ENCODE results near the gene DUSP16. TPM values are rescaled to one million over a fixed set of nuclear protein-coding genes. Genes with fewer than 3 reads are reported as not detected.

Gene DUSP16, protein sequence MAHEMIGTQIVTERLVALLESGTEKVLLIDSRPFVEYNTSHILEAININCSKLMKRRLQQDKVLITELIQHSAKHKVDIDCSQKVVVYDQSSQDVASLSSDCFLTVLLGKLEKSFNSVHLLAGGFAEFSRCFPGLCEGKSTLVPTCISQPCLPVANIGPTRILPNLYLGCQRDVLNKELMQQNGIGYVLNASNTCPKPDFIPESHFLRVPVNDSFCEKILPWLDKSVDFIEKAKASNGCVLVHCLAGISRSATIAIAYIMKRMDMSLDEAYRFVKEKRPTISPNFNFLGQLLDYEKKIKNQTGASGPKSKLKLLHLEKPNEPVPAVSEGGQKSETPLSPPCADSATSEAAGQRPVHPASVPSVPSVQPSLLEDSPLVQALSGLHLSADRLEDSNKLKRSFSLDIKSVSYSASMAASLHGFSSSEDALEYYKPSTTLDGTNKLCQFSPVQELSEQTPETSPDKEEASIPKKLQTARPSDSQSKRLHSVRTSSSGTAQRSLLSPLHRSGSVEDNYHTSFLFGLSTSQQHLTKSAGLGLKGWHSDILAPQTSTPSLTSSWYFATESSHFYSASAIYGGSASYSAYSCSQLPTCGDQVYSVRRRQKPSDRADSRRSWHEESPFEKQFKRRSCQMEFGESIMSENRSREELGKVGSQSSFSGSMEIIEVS
- 48.3 and 51.2 TPM in 2 replicates for total RNA-seq

DNA sequence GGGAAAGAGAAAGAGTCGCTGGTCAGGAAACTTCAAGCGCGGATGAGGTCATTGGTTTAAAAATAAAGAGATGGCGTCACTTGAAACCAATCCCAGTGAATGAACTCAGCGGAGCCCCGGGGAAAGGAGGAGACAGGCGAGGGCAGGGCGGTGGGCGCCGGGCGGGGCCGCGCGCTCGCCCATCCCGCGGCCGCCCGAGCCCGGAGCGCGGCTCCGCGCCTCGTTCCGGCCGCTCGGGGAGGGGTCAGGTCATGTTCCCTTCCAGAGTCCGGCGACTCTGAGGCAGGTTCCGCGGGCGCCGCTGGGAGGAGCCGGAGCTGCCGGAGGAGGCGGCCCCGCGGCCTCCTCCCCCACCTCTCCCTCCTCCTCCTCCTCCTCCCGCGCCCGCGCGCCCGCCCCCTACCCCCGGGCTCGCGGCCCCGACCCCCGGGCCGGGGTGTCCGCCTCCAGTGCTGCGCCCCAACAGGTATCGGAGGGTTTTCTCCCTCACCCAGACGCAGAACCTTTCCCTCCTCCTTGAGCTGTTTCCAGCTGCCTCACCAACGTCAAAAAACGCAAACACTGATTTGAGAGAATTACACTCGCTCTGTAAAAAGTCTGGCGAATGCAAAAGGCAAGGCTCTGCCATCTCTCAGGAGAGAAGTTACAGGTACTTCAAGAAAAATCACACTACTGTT, at the start of gene DUSP16:
Gene DUSP16, minus strand, starts transcription at position 279 of the 677 bp plus-strand sequence. CDS start 41,765 bp downstream, outside the sequence.
- peak; percentile 96 for DNase-seq

DNA sequence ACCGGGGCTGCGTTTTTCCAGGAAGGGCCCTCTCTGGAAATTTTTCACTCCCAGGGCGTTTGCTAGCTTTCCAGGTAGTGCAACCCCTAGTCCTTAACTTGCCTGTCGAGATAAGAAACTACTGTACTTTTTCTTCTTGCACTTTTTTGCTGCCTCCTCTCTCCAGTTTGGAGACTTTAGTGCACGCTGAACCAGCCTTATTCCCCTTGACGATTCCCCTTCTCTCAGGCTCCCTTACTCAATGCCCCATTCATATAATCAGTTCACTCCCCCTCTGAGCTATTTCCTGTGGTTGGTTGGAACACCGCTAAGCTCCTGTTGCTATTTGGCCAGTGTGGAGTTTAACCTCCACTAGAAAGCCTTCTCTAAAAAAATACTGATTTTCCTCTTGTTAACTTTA, 49.7 kb upstream of the DUSP16 start:
- H3K9me3 Mint-ChIP-seq = no peaks in the 10 kb centered on the region
- DNase-seq = peak; percentile 75
- intact Hi-C loops (cut with micrococcal nuclease) = loop anchor here (5.0 kb wide), 4 partner anchors 35 to 135 kb away; partner anchors contain the start of gene CDKN1B
- peak overlapping the region; percentile 98 for H3K27ac Mint-ChIP-seq
- H3K4me3 Mint-ChIP-seq = peak overlapping the region; percentile 99
- H3K27me3 Mint-ChIP-seq = no peaks in the 10 kb centered on the region
- H3K36me3 Mint-ChIP-seq (ENCODE audit: low read depth) = peaks cover 21% of the 10 kb centered on the region
- peaks cover 46% of the 10 kb centered on the region for H3K4me1 Mint-ChIP-seq

More for the DNA sequence above, at the start of gene DUSP16:
- peak within 1 kb of the TSS; percentile 96 for H3K27ac Mint-ChIP-seq
- H3K27me3 Mint-ChIP-seq = no peaks in the 10 kb centered on the region
- peak within 1 kb of the TSS; percentile 88 for H3K4me3 Mint-ChIP-seq
- H3K4me1 Mint-ChIP-seq = peaks cover 29% of the 10 kb centered on the region
- H3K9me3 Mint-ChIP-seq = no peaks in the 10 kb centered on the region
- H3K36me3 Mint-ChIP-seq (ENCODE audit: low read depth) = peaks cover 14% of the 10 kb centered on the region
- intact Hi-C loops (cut with micrococcal nuclease) = loop anchor here (1.0 to 5.0 kb wide), 7 partner anchors 21 to 205 kb away; partner anchors contain the start of gene BORCS5

DNA sequence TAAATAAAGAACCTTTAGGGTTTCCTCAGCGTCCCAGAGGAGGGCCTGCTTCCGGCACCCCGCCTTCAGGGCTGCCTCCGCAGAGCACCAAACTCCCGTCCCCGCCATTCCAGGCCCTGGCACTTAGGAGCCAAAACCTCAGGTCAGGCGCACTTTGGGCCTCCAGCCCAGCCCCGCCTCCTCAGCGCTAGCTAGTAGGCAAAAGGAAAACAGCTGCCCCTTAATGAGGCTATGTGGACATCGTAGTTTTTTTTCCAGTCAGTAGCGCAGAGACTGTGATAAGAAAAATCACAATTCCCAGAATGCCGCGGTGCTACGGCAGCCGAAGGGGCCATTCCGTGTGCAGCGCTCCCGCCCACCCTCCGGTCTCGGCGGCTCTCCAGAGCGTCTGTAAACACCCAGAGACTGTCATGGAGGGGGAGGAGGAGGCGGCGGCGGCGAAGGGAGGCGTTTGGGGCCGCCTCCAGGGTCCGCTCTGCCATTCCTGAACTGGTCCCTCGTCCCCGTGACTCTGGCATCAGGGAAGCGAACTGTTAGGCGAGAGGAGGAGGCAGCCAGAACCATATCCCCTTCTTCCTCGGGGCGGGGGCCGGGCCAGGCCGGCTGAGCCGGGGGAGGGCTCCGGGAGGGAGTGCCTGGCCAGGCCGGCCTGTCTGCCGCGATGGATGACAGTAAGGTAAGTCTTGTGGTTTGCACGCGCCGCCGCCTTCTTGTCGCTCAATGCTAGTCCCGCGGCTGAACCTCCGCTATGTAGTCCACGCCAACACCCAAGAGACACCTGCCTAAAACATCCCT, 49.0 kb upstream of the DUSP16 start, which contains the start of gene CREBL2:
Gene CREBL2, plus strand, starts transcription at position 365 of the 795 bp plus-strand sequence. Its CDS starts 297 bp downstream, at position 662.
- intact Hi-C loops (cut with micrococcal nuclease) = loop anchor here (1.0 to 5.0 kb wide), 6 partner anchors 36 to 254 kb away; partner anchors contain the start of genes BORCS5, CDKN1B and GPR19
- peak within 1 kb of the TSS; percentile 99 for H3K4me3 Mint-ChIP-seq
- peaks cover 48% of the 10 kb centered on the region for H3K4me1 Mint-ChIP-seq
- H3K36me3 Mint-ChIP-seq (ENCODE audit: low read depth) = peaks cover 16% of the 10 kb centered on the region
- peak; percentile 95 for DNase-seq
- no peaks in the 10 kb centered on the region for H3K9me3 Mint-ChIP-seq
- no peaks in the 10 kb centered on the region for H3K27me3 Mint-ChIP-seq
- H3K27ac Mint-ChIP-seq = peak within 1 kb of the TSS; percentile 98

DNA sequence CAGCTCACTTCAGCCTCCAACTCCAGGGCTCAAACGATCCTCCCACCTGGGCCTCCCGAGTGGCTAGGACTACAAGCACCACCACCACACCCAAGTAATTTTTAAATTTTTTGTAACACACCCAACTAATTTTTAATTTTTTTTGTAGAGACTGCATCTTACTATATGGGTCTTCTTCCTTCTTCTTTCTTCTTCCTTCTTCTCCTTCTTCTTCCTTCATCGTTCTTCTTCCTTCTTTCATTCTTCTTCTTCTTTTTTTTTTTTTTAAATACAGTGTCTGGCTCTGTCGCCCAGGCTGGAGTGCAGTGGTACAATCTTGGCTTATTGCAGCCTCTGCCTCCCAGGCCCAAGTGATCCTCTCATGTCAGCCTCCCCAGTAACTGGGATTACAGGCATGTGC, 48.0 kb upstream of the DUSP16 start:
- H3K4me3 Mint-ChIP-seq = peak overlapping the region; percentile 99
- intact Hi-C loops (cut with micrococcal nuclease) = loop anchor here (1.0 to 5.0 kb wide), 6 partner anchors 37 to 253 kb away; partner anchors contain the start of genes BORCS5, CDKN1B and GPR19
- H3K36me3 Mint-ChIP-seq (ENCODE audit: low read depth) = peaks cover 11% of the 10 kb centered on the region
- H3K4me1 Mint-ChIP-seq = peaks cover 43% of the 10 kb centered on the region
- H3K27ac Mint-ChIP-seq = peak overlapping the region; percentile 98
- no peaks in the 10 kb centered on the region for H3K9me3 Mint-ChIP-seq
- DNase-seq = no peak
- H3K27me3 Mint-ChIP-seq = no peaks in the 10 kb centered on the region

DNA sequence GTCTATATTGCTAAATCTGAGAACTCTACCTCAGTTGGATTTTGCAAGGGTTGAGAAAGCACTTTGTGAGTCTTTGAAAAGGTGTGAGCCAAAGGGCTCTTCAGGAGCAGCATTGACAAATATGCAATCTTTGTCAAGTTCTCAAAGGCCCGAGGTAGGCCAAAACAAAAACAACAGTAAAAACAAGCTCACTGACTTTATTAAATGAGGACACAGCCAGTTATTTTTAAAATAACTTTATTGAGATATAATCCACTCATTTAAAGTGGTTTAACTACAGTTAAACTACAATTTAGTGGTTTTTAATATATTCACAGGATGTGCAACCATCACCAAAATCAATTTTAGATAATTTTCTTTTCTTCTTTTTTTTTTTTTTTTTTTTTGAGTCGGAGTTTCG, 47.0 kb upstream of the DUSP16 start:
- H3K9me3 Mint-ChIP-seq = no peaks in the 10 kb centered on the region

DNA sequence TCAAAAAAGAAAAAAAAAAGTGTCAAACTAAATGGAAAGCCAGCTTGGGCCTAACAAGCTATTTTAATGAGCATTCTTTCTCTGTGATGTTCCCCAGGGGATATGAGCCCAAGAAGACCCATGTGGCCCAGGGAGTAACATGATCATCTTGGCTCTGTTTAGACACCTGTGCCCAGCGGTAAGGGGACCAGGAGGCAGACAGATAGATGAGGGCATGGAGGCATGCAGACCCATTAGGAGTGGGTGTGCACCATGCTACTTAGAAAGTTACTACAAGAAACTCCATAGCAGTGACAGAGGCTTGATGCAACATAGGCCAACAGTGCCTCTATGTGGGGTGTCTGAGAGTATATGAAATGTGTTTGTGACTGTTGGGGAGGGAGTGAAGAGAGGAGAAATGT, 45.9 kb upstream of the DUSP16 start:
- Mint-ChIP-seq H3K4me3 (no peak overlapping the region), H3K4me1 (peaks cover 37% of the 10 kb centered on the region), H3K27ac (peak overlapping the region; percentile 75), H3K36me3 (ENCODE audit: low read depth) (peaks cover 3% of the 10 kb centered on the region), H3K9me3 (no peaks in the 10 kb centered on the region), H3K27me3 (no peaks in the 10 kb centered on the region)
- intact Hi-C loops (cut with micrococcal nuclease) = loop anchor here (1.0 kb wide), 1 partner anchor 232 kb away; no protein-coding TSS in a partner anchor
- DNase-seq = peak; percentile 64

More for the DNA sequence above, 47.0 kb upstream of the DUSP16 start:
- intact Hi-C loops (cut with micrococcal nuclease) = loop anchor here (5.0 kb wide), 4 partner anchors 38 to 132 kb away; partner anchors contain the start of gene CDKN1B
- Mint-ChIP-seq H3K36me3 (ENCODE audit: low read depth) (peaks cover 9% of the 10 kb centered on the region), H3K27ac (no peak overlapping the region), H3K4me1 (peaks cover 43% of the 10 kb centered on the region), H3K27me3 (no peaks in the 10 kb centered on the region), H3K4me3 (no peak overlapping the region)
- DNase-seq = no peak

DNA sequence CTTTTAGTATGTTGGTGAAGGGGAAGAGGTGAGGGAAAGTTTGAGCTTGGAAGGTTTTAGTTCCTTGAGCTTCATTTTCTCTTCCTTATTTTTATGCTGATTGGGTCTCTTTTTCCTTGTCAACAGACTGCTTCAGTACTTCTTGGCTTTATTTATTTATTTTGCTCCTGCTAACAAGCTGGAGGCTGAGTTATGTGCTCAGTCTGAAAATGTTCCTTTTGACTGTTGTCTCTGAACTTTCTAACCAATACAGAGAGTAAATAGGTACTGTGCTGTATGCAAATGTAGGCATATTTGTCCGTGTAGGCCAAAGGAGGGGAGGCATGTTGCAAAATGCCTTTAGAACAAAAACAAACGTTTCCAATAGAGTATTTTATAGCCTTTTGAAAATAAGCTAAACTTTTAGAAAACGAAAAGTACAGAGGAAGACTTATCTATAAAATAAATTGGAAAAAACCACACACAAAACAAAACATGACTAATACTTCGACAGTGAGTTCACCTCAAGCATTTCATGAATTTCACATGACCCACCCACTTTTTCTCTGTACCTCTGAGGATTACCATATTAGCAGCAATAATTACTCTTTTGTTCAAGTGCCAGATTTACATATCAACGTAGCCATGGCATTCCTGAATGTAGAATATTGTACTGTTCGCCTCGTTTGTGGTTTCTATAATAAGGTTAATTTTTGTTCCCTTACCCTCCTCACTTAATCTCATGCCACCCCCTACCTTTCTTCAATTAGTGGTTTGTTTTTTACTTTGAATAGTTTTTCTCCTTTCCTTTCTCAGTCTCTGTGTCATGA, 44.3 kb upstream of the DUSP16 start:
- H3K4me1 Mint-ChIP-seq = peaks cover 24% of the 10 kb centered on the region
- no peaks in the 10 kb centered on the region for H3K27me3 Mint-ChIP-seq
- H3K9me3 Mint-ChIP-seq = no peaks in the 10 kb centered on the region
- H3K27ac Mint-ChIP-seq = peak overlapping the region; percentile 73
- intact Hi-C loops (cut with micrococcal nuclease) = loop anchor here (1.0 kb wide), 2 partner anchors 25 to 45 kb away; partner anchors contain the start of gene DUSP16
- H3K4me3 Mint-ChIP-seq = peak overlapping the region; percentile 2
- no peak for DNase-seq
- no peaks in the 10 kb centered on the region for H3K36me3 Mint-ChIP-seq (ENCODE audit: low read depth)

DNA sequence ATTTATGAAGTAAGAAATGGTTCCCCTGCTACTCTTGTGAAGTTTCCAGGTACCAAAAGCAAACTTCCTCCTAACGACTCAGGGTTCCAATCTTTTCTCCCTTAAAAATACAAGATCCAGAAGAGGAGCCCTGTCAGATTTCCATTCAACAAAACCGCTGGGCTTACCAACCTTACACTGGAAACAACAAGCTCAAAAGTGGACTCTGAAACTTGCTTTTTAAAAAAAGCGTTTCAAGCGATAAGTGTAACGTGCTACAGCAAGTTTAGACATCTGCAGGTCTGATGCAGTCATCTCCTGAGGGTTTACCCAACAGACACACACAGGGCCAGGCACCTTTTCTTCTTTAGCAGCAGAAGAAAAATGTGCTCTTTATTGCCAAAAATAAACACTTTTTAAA, 42.1 kb upstream of the DUSP16 start:
- no peak overlapping the region for H3K27ac Mint-ChIP-seq
- intact Hi-C loops (cut with micrococcal nuclease) = no loop called here
- H3K27me3 Mint-ChIP-seq = no peaks in the 10 kb centered on the region
- H3K36me3 Mint-ChIP-seq (ENCODE audit: low read depth) = no peaks in the 10 kb centered on the region
- no peak overlapping the region for H3K4me3 Mint-ChIP-seq
- DNase-seq = no peak
- H3K4me1 Mint-ChIP-seq = peaks cover 16% of the 10 kb centered on the region
- no peaks in the 10 kb centered on the region for H3K9me3 Mint-ChIP-seq

DNA sequence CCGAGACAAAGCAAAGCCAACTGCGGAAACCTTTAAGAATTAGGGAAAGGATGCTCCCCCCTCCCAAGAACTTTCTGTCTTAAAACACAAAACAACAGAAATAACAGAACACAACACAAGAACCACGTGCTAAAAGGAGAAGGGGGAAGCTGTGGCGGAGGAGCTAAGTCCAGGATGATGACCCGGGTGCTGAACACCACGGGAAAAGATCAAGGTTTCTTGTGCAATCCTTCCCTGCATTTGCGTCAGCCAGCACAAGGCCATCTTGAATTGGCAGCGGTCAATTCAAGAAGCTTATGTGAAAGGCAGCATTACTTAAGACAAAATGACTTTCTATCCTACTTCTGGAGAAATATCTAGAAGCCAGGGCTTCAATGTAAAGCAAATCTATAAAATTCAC, 38.0 kb upstream of the DUSP16 start:
- Mint-ChIP-seq H3K4me1 (no peaks in the 10 kb centered on the region), H3K4me3 (no peak overlapping the region), H3K36me3 (ENCODE audit: low read depth) (no peaks in the 10 kb centered on the region), H3K27ac (no peak overlapping the region), H3K9me3 (no peaks in the 10 kb centered on the region), H3K27me3 (peaks cover 2% of the 10 kb centered on the region)
- intact Hi-C loops (cut with micrococcal nuclease) = no loop called here
- no peak for DNase-seq

DNA sequence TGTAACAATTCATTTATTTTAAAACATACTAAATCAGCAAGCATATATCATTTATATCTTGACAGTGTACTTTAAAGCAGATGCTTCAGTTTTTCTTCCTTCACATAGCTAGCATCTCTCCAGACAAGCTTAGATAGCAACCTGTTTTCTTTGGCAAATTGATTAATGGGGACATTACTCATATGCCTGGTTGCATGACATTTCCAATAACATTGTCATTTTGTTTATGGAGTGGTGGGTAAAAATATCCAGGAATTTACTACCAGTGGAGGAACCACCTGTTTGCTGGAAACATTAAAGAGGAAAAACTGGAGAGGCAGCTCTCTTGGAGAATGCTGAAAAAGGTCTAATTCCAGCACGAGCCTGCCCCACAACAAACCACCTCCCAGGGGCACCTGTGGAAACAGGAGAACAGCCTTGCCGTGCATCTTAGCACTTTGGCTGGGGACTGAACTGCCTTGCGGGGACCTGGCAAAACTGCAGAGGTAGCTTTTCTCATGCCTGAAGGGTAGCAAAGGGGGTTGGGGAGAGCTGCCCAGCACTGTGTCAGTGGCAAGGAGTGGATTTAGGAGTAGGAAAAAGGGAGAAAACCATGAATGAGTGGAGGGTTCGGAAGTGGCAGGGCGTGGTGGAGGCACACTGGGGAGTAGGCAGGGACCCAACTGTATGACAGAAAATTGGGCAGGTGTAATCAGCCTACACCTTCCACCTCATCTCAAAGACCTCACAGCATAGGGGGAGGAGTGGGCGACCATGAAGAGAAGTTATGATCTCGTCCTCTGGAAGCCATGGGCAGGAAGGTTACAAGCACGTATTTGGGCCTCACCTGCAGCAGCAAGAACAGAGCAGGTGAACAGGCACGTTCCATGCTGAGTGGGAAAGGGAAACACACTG, 37.3 kb upstream of the DUSP16 start:
- peaks cover 2% of the 10 kb centered on the region for H3K27me3 Mint-ChIP-seq
- no peak overlapping the region for H3K4me3 Mint-ChIP-seq
- no peaks in the 10 kb centered on the region for H3K36me3 Mint-ChIP-seq (ENCODE audit: low read depth)
- H3K4me1 Mint-ChIP-seq = no peaks in the 10 kb centered on the region
- no peaks in the 10 kb centered on the region for H3K9me3 Mint-ChIP-seq
- DNase-seq = no peak
- no peak overlapping the region for H3K27ac Mint-ChIP-seq
- intact Hi-C loops (cut with micrococcal nuclease) = no loop called here

DNA sequence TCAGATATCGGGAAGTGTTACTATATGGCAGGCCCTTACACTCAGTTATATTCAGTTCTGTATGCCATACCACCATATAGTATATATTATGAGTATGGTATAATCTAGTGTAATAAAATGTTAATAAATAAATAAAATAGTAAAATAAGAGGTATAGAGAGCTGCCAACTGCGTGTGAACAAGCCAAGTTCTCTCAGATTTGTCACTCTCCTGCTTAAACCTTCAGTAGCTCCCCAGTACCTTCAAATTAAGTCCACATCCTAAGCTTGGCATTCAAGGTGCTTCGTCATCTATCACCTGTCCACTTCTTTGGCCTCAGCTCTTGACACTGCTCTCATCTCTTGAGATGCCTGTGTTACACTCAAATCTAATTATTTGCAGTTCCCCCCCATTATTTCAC, 36.2 kb upstream of the DUSP16 start:
- peaks cover 2% of the 10 kb centered on the region for H3K27me3 Mint-ChIP-seq
- no peak overlapping the region for H3K27ac Mint-ChIP-seq
- DNase-seq = no peak
- no peaks in the 10 kb centered on the region for H3K4me1 Mint-ChIP-seq
- no peaks in the 10 kb centered on the region for H3K9me3 Mint-ChIP-seq
- no peaks in the 10 kb centered on the region for H3K36me3 Mint-ChIP-seq (ENCODE audit: low read depth)
- H3K4me3 Mint-ChIP-seq = no peak overlapping the region
- intact Hi-C loops (cut with micrococcal nuclease) = no loop called here

Data from activated CD4-positive, alpha-beta T cell treated with anti-CD3 and anti-CD28 coated beads, Interleukin-2, amount 10 ng/mL, durations not matched to agents 24 days and 14 days (primary cell).